ENCODE measurements around the gene SPSB1.

GRCh38 chr1:9307303-9307702, 14.6 kb downstream of the SPSB1 start:
- TF ChIP-seq ZNF274 (IDR thresholded peaks at IDR 0.05; ENCODE audit: low read depth, low read length) = no peak
- no peak for TF ChIP-seq SUZ12 (IDR thresholded peaks at IDR 0.05; ENCODE audit: extremely low read depth, insufficient read depth, insufficient read length)
- TF ChIP-seq YY1 (IDR thresholded peaks at IDR 0.05; ENCODE audit: insufficient read depth, insufficient read length) = no peak

Measured in NT2/D1 (cell line).